ENCODE data around the gene TAB2. TPM values are rescaled to one million over a fixed set of nuclear protein-coding genes. Genes with fewer than 3 reads are reported as not detected.

Gene TAB2
- total RNA-seq, 1 donor from 2014 or later: 20.5 TPM

GRCh38 chr6:149453597-149454345, 136.3 kb downstream of the TAB2 start:
- Histone ChIP-seq H3K4me3 (ENCODE audit: low read depth, low read length) (no peak overlapping the region), H3K36me3 (ENCODE audit: control insufficient read depth, insufficient read depth, low read length) (no peaks in the 10 kb centered on the region), H3K27me3 (ENCODE audit: control insufficient read depth, insufficient read depth, low read length) (no peaks in the 10 kb centered on the region)
- FAIRE-seq (no peak), DNase-seq (ENCODE audit: low read depth) (no peak)
- no peak for TF ChIP-seq CTCF (IDR thresholded peaks at IDR 0.05; ENCODE audit: insufficient read depth, low read length, severe bottlenecking)

GRCh38 chr6:149454346-149454848, 136.9 kb downstream of the TAB2 start:
- no peak for TF ChIP-seq CTCF (IDR thresholded peaks at IDR 0.05; ENCODE audit: insufficient read depth, low read length, severe bottlenecking)
- DNase-seq (ENCODE audit: low read depth) (peak; percentile 47), FAIRE-seq (no peak)
- H3K27me3 ChIP-seq (ENCODE audit: control insufficient read depth, insufficient read depth, low read length): no peaks in the 10 kb centered on the region
- no peak overlapping the region for H3K4me3 ChIP-seq (ENCODE audit: low read depth, low read length)
- H3K36me3 ChIP-seq (ENCODE audit: control insufficient read depth, insufficient read depth, low read length): no peaks in the 10 kb centered on the region

- FAIRE-seq (peak; percentile 73), DNase-seq (ENCODE audit: low read depth) (no peak)
- Histone ChIP-seq H3K4me3 (ENCODE audit: low read depth, low read length) (no peak overlapping the region), H3K27me3 (ENCODE audit: control insufficient read depth, insufficient read depth, low read length) (no peaks in the 10 kb centered on the region), H3K36me3 (ENCODE audit: control insufficient read depth, insufficient read depth, low read length) (no peaks in the 10 kb centered on the region)
- no peak for TF ChIP-seq CTCF (IDR thresholded peaks at IDR 0.05; ENCODE audit: insufficient read depth, low read length, severe bottlenecking)
These were observed 137.7 kb downstream of the TAB2 start for GRCh38 chr6:149455031-149455732.

- FAIRE-seq (no peak), DNase-seq (ENCODE audit: low read depth) (no peak)
- H3K36me3 ChIP-seq (ENCODE audit: control insufficient read depth, insufficient read depth, low read length): no peaks in the 10 kb centered on the region
- H3K4me3 ChIP-seq (ENCODE audit: low read depth, low read length): no peak overlapping the region
- no peak for TF ChIP-seq CTCF (IDR thresholded peaks at IDR 0.05; ENCODE audit: insufficient read depth, low read length, severe bottlenecking)
- no peaks in the 10 kb centered on the region for H3K27me3 ChIP-seq (ENCODE audit: control insufficient read depth, insufficient read depth, low read length)
These were observed 139.0 kb downstream of the TAB2 start for GRCh38 chr6:149456311-149457021.

GRCh38 chr6:149457316-149457884, 139.9 kb downstream of the TAB2 start:
- H3K4me3 ChIP-seq (ENCODE audit: low read depth, low read length): no peak overlapping the region
- no peaks in the 10 kb centered on the region for H3K36me3 ChIP-seq (ENCODE audit: control insufficient read depth, insufficient read depth, low read length)
- no peak for TF ChIP-seq CTCF (IDR thresholded peaks at IDR 0.05; ENCODE audit: insufficient read depth, low read length, severe bottlenecking)
- no peaks in the 10 kb centered on the region for H3K27me3 ChIP-seq (ENCODE audit: control insufficient read depth, insufficient read depth, low read length)
- FAIRE-seq (peak; percentile 72), DNase-seq (ENCODE audit: low read depth) (no peak)

Data from bronchial epithelial cell (primary cell).